Measurements from ENCODE around the gene STX16.

The STX16 gene

GRCh38 chr20:58634059-58634458, 17.0 kb upstream of the STX16 start:
- no peak for TF ChIP-seq CTCF (conservative IDR thresholded peaks at IDR 0.05)
- no peak overlapping the region for H3K27ac ChIP-seq

- H3K27ac ChIP-seq: no peak overlapping the region
- TF ChIP-seq CTCF (conservative IDR thresholded peaks at IDR 0.05): no peak
Measured at GRCh38 chr20:58634521-58635278, 16.4 kb upstream of the STX16 start.

- H3K27ac ChIP-seq: no peak overlapping the region
- TF ChIP-seq CTCF (conservative IDR thresholded peaks at IDR 0.05): no peak
Measured at GRCh38 chr20:58635279-58635665, 15.8 kb upstream of the STX16 start.

- H3K27ac ChIP-seq: no peak overlapping the region
- no peak for TF ChIP-seq CTCF (conservative IDR thresholded peaks at IDR 0.05)
Measured at GRCh38 chr20:58636396-58636982, 14.6 kb upstream of the STX16 start.

- no peak overlapping the region for H3K27ac ChIP-seq
- peak; percentile 29 for TF ChIP-seq CTCF (conservative IDR thresholded peaks at IDR 0.05)
Measured at GRCh38 chr20:58636983-58637421, 14.1 kb upstream of the STX16 start.

GRCh38 chr20:58637466-58638213, 13.4 kb upstream of the STX16 start:
- no peak for TF ChIP-seq CTCF (conservative IDR thresholded peaks at IDR 0.05)
- H3K27ac ChIP-seq: no peak overlapping the region

- no peak overlapping the region for H3K27ac ChIP-seq
- no peak for TF ChIP-seq CTCF (conservative IDR thresholded peaks at IDR 0.05)
Measured at GRCh38 chr20:58638467-58639181, 12.5 kb upstream of the STX16 start.

Data from VCaP (cell line).